Activated CD8-positive, alpha-beta memory T cell treated with anti-CD3 and anti-CD28 coated beads, Interleukin-2, amount 50 U/mL, for 4 hours (primary cell): ENCODE data around the gene RBFOX2.

ENCODE experiments used
- DNase-seq: peaks from one replicate; pipeline ENCODE4 v3.0.0-alpha.2; 2020

The RBFOX2 gene

GRCh38 chr22:35970616-35971455 is 57.8 kb downstream of the RBFOX2 start:
- DNase-seq: no peak

GRCh38 chr22:35967046-35967397 is 61.6 kb downstream of the RBFOX2 start:
- no peak for DNase-seq

DNA sequence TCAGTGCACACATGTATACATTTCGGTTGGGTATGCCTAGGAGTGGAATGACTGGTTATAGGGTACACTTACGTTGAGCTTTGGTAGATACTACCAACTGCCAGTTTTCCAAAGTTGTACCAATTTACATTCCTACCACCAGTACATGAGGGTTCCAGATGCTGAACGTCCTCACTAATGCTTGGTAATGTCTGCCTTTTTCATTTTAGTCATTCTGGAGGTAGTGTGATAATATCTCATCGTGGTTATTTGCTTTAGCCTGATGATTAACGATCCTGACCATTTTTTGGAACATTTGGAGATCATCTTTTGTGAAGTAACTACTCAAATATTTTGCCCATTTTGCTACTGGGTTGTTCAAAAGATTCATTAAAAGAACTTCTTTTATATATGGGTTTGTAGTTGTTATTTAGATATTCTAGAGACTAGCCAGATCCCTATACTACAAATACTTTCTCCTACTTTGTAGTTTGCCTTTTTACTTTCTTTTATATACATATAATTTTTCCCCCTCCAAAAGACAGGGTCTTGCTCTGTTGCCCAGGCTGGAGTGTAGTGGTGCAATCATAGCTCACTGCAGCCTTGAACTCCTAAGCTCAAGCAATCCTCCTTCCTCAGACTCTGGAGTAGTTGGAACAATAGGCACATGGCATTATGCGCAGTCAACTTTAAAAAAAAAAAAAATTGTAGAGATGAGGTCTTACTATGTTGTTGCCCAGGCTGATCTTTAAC is 62.1 kb downstream of the RBFOX2 start:
- no peak for DNase-seq

- DNase-seq: no peak
These were observed 65.3 kb downstream of the RBFOX2 start for GRCh38 chr22:35963237-35963810.

DNA sequence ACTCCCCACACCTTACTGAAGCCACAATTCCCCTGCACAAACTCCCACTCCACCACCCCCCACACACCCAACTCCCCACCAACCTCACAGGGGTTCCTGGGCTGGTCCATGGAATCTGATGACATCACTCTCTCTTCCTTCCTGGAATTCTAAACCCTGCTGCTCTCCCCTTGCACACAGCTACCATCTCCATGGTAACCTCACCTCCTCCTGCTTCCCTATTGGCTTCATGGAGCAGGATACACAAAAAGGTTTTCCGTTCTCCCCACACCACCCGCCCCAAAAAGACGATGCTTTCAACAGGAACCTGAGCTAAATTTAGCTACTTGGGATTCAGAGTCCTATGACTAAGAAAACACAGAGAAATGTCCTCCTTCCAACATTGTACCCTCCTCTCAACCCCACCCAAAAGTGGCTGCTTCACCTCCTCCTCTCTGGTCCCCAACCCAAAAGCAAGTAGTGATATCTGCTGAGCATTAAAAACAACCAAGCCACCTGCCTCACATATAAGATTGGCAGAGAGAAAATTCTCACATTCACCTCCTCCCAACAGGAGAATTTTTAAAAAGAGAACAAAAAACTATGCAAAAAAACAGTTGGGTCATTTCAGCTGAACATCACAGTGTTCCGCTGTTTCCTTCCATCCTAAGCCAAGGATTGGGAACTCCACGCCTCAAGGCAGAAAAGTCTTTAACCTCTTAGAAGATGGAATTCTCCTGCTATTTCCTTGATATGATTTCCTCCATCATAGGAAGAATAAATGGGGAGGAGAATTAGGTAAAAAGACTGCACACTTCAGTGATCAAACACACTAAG is 66.9 kb downstream of the RBFOX2 start:
- no peak for DNase-seq

- no peak for DNase-seq
These were observed 67.8 kb downstream of the RBFOX2 start for GRCh38 chr22:35960854-35961253.

GRCh38 chr22:35959121-35959800 is 69.4 kb downstream of the RBFOX2 start:
- DNase-seq: no peak

- DNase-seq: no peak
These were observed 70.3 kb downstream of the RBFOX2 start for GRCh38 chr22:35958334-35958733.

- no peak for DNase-seq
These were observed 71.0 kb downstream of the RBFOX2 start for GRCh38 chr22:35957589-35957988.

GRCh38 chr22:35956850-35957249 is 71.8 kb downstream of the RBFOX2 start:
- DNase-seq: no peak

DNA sequence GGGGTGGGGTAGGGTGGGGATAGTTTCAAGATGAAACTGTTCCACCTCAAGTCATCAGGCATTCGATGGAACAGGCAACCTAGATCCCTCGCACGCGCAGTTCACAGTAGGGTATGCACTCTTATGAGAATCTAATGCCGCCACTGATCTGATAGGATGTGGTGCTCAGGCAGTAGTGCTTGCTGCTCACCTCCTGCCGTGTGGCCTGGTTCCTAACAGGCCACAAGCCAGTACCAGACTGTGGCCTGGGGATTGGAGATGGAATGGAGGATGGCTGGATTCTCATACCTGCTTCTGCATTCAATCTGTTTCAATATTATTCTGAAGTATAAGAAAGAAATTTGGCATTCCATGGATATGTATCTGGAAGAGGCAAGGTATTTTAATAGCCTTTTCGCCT is 73.1 kb downstream of the RBFOX2 start:
- DNase-seq: no peak

DNA sequence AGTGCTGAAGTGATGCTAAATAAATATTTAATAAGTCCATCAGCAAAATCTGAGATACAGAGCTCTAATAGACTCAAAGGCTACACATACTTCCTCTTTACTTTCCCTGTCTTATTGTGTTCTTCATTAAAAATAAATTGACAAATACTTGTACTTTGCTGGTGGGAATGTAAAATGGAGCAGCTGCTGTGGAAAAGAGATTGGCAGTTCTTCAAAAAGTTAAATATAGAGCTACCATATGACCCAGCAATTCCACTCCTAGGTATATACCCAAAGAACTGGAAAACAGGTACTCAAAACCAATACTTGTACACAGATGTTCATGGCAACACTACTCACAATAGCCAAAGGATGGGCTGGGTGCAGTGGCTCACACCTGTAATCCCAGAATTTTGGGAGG is 76.0 kb downstream of the RBFOX2 start:
- DNase-seq: no peak

GRCh38 chr22:35950262-35950661 is 78.4 kb downstream of the RBFOX2 start:
- no peak for DNase-seq

- no peak for DNase-seq
These were observed 79.4 kb downstream of the RBFOX2 start for GRCh38 chr22:35949243-35949642.

DNA sequence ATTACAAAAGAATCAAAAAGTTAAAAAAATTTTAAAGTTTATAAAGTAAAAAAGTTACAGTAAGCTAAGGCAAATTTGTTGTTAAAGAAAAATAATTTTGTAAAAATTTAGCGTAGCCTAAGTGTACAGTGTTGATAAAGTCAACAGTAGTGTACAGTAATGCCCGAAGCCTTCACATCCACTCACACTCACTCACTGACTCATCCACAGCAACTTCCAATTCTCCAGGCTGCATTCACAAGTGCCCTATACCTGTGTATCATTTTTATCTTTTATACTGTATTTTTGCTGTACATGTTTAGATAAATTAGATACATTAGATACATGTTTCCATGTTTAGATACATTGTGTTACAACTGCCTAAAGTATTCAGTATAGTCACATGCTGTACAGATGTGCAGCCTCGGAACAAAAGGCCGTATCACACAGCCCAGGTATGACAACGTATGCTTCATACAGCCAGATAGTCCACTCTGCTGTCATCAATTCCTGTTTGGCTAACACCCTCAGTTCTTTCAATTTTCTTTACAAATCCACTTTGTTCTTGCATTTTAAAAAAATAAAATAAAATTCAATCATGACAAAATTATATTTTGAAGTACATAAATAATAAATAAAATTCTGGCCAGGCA is 80.7 kb downstream of the RBFOX2 start:
- DNase-seq: no peak

- no peak for DNase-seq
These were observed 84.2 kb downstream of the RBFOX2 start for GRCh38 chr22:35944458-35944857.

- no peak for DNase-seq
These were observed 88.5 kb downstream of the RBFOX2 start for GRCh38 chr22:35940166-35940565.

DNA sequence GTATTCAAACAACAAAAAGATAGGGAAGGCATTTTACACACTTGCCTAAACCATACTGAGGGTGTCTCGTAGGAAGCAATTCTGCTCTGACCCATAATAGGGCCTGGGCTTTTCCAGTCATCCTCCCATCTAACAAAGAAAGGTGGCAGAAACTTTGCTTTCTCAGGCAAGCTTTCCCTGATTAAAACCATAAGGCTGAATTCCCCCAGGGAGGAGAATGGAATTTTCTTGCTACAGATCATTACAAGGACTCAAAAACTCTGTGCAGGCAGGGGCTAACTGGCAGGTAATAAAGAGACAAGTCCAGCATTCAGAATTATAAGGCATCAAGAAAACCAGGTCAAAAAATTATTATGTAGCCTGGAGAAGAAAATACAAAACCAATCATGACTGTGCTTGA is 90.4 kb downstream of the RBFOX2 start:
- DNase-seq: no peak

- no peak for DNase-seq
These were observed 97.7 kb downstream of the RBFOX2 start for GRCh38 chr22:35930933-35931332.

DNA sequence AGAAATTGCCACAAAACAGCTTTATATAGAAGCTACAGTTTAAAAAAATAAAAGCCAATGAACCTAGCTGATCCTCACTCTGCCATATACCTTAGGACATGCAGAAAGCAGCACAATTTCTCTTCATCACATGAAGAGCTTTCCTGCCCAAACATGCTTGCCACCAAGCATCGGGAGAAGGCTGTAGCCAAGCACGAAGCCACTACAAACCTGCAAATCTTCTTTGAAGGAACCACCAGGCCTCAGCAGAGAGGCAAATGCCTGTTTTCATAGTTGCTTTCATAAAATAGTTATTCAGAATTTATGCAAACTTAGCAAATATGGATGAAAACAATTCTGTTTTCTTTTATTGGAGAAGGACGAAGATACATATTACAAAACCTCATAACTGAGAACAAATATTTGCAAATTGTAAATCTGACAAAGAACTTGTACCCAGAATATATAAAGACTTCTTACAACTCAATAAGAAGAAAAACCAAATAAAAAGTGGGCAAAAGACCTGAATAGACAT is 100.3 kb downstream of the RBFOX2 start:
- DNase-seq: no peak

DNA sequence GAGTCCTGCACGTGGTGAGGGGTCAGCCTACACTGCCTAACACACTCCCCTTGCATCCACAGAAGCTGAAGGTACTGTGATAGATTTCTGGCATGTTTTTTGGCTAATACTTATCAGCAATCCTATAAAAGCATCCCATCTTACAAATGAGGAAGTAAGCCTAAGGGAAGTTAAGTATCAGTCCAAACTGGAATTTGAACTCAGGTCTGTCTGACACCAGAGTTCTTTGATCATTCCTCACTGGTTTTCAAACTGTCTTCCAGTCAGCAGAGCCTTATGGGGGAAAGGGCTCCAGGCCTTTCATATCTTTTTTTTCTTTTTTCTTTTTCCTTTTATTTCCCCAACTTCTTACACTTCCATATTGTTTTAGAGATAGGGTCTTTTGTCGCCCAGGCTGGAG is 105.6 kb downstream of the RBFOX2 start:
- DNase-seq: no peak

GRCh38 chr22:35921777-35922176 is 106.8 kb downstream of the RBFOX2 start:
- no peak for DNase-seq
